Gastroesophageal sphincter (tissue), 4 donors: ENCODE results near the gene SLC25A44. TPM values are rescaled to one million over a fixed set of nuclear protein-coding genes. Genes with fewer than 3 reads are reported as not detected.

ENCODE experiments used
- ATAC-seq: fragments of 150-250 bp; one replicate; pipeline ENCODE4 v1.9.1; 2016; ENCODE audit warnings: mild to moderate bottlenecking, moderate library complexity
- H3K27ac ChIP-seq, 4 donors: fragments of 200-600 bp; sonication (generic) in 3 of 4; 1 replicate in 3 of 4; 2 replicates in 1 of 4; pipeline ENCODE4 v1.5.1; 2016 to 2019
- H3K27me3 ChIP-seq: fragments of 200-600 bp; sonication (generic); one replicate; pipeline ENCODE4 v1.5.1; 2019
- H3K36me3 ChIP-seq, 2 donors: fragments of 200-600 bp; sonication (generic); one replicate each; pipeline ENCODE4 v1.5.1; 2019; ENCODE audit warnings: control low read depth in 1 of 2
- H3K4me1 ChIP-seq, 3 donors: fragments of 200-600 bp; sonication (generic); 1 replicate in 2 of 3; 2 replicates in 1 of 3; pipeline ENCODE4 v1.5.1; 2016 to 2019; ENCODE audit warnings: control low read depth in 2 of 3
- H3K4me3 ChIP-seq, 2 donors: fragments of 200-600 bp; sonication (generic); one replicate each; pipeline ENCODE4 v1.5.1; 2019; ENCODE audit warnings: mild to moderate bottlenecking in 1 of 2, moderate library complexity in 1 of 2
- H3K9me3 ChIP-seq, 3 donors: fragments of 200-600 bp; sonication (generic); one replicate each; pipeline ENCODE4 v1.5.1; 2017 to 2019; ENCODE audit warnings: control low read depth in 2 of 3
- CTCF ChIP-seq, 4 experiments: fragments of 200-600 bp in 2 of 4; fragments of 450-650 bp in 2 of 4; sonication (generic) in 1 of 4; IDR thresholded peaks; one replicate each; pipeline ENCODE4 v1.5.1; 2017 to 2019; ENCODE audit warnings: antibody characterized with exemption in 4 of 4, mild to moderate bottlenecking in 2 of 4, moderate library complexity in 2 of 4
- EP300 ChIP-seq: sonication (generic); formaldehyde crosslinking; IDR thresholded peaks from one replicate; pipeline ENCODE4 v1.6.1; 2017; ENCODE audit warnings: antibody characterized with exemption, mild to moderate bottlenecking
- POLR2A ChIP-seq, 2 donors: fragments of 450-650 bp; IDR thresholded peaks; one replicate each; pipeline ENCODE4 v1.6.1; 2017; ENCODE audit warnings: antibody characterized with exemption in 2 of 2, mild to moderate bottlenecking in 2 of 2, moderate library complexity in 1 of 2
- POLR2AphosphoS5 ChIP-seq: sonication (generic); formaldehyde crosslinking; IDR thresholded peaks from one replicate; pipeline ENCODE4 v1.6.1; 2017; ENCODE audit warnings: antibody characterized with exemption
- WGBS, 2 donors: methylation state at CpG; one replicate each; pipeline ENCODE4 v1.1.5; 2018; ENCODE audit warnings: low coverage in 1 of 2; 5-methylcytosine and 5-hydroxymethylcytosine counted together
- total RNA-seq, 4 donors: library from RNA; depleted of rRNA; stranded (reverse); fragments of >200 nt; gene quantifications; one replicate each; pipeline ENCODE4 v1.1.0, GENCODE V29; 2016

SLC25A44 gene
- total RNA-seq, 4 donors from 2014 or later, result 9.4 to 17.0 (median 12.7) TPM

DNA sequence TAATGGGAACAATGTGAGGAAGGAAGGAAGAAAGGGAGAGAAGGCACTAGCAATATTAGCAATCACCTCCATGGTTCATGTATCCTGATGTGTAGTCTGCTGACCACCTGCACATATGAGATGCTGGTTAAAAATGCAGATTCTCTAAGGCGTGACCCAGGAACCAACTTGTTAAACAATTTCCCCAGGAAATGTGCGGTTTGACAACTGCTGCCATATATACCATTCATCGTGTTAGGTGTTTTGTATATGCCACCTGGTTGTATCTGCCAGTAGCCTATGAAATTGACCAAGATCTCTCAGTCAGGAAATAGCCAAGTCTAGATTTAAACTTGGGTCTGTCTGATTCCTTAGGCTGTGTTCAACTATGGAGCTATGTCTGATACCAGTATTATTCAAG is 36.4 kb upstream of the SLC25A44 start:
- H3K9me3 ChIP-seq, result no peaks in the 10 kb centered on the region
- H3K4me1 ChIP-seq, result peaks cover 0 to 23% (median 3%) of the 10 kb centered on the region in 3 donors
- no peak for ATAC-seq
- H3K27ac ChIP-seq, result no peak overlapping the region
- no peaks in the 10 kb centered on the region for H3K36me3 ChIP-seq
- peaks cover 10% of the 10 kb centered on the region for H3K27me3 ChIP-seq
- 70 to 96% methylated on average over 3 of the region's 3 CpGs for WGBS, 2 donors
- TF ChIP-seq EP300, result no peak
- no peak for TF ChIP-seq CTCF (IDR thresholded peaks at IDR 0.05)
- TF ChIP-seq POLR2A (IDR thresholded peaks at IDR 0.05), result no peak
- no peak for TF ChIP-seq POLR2AphosphoS5
- no peak overlapping the region for H3K4me3 ChIP-seq

- Histone ChIP-seq H3K27me3 (peaks cover 6% of the 10 kb centered on the region), H3K36me3 (no peaks in the 10 kb centered on the region), H3K4me3 (no peak overlapping the region), H3K4me1 (peaks cover 0 to 23% (median 3%) of the 10 kb centered on the region in 3 donors), H3K9me3 (no peaks in the 10 kb centered on the region), H3K27ac (no peak overlapping the region)
- WGBS, 2 donors, result 82 to 89% methylated on average over 4 to 5 of the region's 5 CpGs
- TF ChIP-seq POLR2AphosphoS5, result no peak
- no peak for TF ChIP-seq EP300
- no peak for TF ChIP-seq CTCF (IDR thresholded peaks at IDR 0.05)
- no peak for TF ChIP-seq POLR2A (IDR thresholded peaks at IDR 0.05)
- no peak for ATAC-seq
Observed at GRCh38 chr1:156157966-156158365, 35.9 kb upstream of the SLC25A44 start.

DNA sequence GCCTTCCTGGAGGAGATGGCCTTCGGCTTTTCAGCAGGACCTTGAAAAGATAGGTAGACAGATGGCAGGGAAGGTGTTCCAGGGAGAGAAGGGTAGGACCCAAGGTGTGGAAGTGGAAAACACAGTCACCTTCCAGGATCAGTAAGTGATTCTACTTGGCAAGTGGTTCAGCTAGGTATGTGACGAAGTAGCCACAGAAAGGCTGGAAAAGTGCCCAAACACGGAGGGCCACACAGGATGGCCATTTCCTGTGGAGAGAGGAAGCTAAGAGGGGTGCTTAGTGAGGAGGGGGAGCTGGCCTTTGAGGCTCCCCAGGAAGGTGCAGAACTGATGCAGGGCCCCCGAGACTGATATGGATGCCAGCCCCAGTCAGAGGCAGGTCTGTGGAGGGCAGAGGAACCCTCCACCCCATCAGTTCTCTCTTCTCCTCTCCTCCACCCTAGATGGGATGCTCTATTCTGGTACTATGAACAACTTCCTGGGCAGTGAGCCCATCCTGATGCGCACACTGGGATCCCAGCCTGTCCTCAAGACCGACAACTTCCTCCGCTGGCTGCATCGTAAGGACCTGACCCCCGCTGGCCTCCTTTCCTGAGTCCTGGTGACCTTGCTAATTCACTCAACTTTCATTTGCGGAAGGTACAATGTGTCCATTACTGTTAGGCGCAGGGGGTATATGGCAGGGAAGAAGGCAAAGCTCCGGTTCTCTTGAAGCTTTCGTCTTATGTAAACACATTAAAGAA is 33.7 kb upstream of the SLC25A44 start:
- Histone ChIP-seq H3K4me3 (peak overlapping the region in 1 of 2 donors; percentile 55), H3K36me3 (no peaks in the 10 kb centered on the region), H3K27me3 (no peaks in the 10 kb centered on the region), H3K9me3 (no peaks in the 10 kb centered on the region), H3K4me1 (peaks cover 0 to 23% (median 3%) of the 10 kb centered on the region in 3 donors), H3K27ac (peak overlapping the region in 3 of 4 donors; percentile 68 to 84 (median 72))
- TF ChIP-seq EP300, result no peak
- TF ChIP-seq POLR2AphosphoS5, result no peak
- TF ChIP-seq POLR2A (IDR thresholded peaks at IDR 0.05), result no peak
- TF ChIP-seq CTCF (IDR thresholded peaks at IDR 0.05), result no peak
- peak; percentile 3 for ATAC-seq
- WGBS, 2 donors, result 65 to 66% methylated on average over 5 to 11 of the region's 13 CpGs

GRCh38 chr1:156160743-156161171 is 33.1 kb upstream of the SLC25A44 start:
- Histone ChIP-seq H3K4me1 (peaks cover 0 to 23% (median 3%) of the 10 kb centered on the region in 3 donors), H3K27me3 (no peaks in the 10 kb centered on the region), H3K9me3 (no peaks in the 10 kb centered on the region), H3K36me3 (no peaks in the 10 kb centered on the region), H3K27ac (peak overlapping the region in 3 of 4 donors; percentile 68 to 84 (median 72)), H3K4me3 (peak overlapping the region; percentile 39 to 55)
- TF ChIP-seq EP300 (no peak), CTCF (IDR thresholded peaks at IDR 0.05) (no peak), POLR2AphosphoS5 (no peak), POLR2A (IDR thresholded peaks at IDR 0.05) (no peak)
- ATAC-seq, result peak; percentile 95
- WGBS, 2 donors, result 17% methylated on average over 3 of the region's 22 CpGs; no CpG with 5 or more reads in 1 of the 2 donors
